22Rv1 (cell line): ENCODE data around the gene ASPN.

Experiments used
- H3K27ac ChIP-seq: fragments of 450-650 bp; 2 replicates; pipeline ENCODE4 v1.5.1; 2017
- ZFX ChIP-seq: fragments of 450-650 bp; IDR thresholded peaks from 2 replicates; pipeline ENCODE4 v1.6.1; 2017; ENCODE audit warnings: antibody characterized with exemption, borderline replicate concordance
- TF ChIP-seq, protein P1 (sequence below): fragments of 450-650 bp; IDR thresholded peaks from 2 replicates; pipeline ENCODE4 v1.5.1; 2017; ENCODE audit warnings: mild to moderate bottlenecking

ASPN gene

DNA sequence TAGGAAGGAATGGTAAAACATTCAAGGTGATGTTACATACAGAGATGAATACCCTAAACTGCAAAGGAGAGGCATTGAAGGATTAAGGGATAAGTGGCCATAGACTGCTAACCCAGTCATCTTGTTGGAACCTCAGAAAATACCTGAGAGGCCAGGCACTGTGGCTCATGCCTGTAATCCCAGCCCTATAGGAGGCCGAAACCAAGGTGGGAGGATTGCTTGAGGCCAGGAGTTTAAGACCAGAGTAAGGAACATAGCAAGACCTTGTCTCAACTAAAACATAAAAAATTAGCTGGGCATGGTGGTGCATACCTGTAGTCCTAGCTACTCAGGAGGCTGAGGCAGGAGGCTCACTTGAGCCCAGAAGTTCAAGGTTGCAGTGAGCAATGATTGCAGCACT is 42.6 kb upstream of the ASPN start:
- H3K27ac ChIP-seq = no peak overlapping the region
- TF ChIP-seq, protein P1, sequence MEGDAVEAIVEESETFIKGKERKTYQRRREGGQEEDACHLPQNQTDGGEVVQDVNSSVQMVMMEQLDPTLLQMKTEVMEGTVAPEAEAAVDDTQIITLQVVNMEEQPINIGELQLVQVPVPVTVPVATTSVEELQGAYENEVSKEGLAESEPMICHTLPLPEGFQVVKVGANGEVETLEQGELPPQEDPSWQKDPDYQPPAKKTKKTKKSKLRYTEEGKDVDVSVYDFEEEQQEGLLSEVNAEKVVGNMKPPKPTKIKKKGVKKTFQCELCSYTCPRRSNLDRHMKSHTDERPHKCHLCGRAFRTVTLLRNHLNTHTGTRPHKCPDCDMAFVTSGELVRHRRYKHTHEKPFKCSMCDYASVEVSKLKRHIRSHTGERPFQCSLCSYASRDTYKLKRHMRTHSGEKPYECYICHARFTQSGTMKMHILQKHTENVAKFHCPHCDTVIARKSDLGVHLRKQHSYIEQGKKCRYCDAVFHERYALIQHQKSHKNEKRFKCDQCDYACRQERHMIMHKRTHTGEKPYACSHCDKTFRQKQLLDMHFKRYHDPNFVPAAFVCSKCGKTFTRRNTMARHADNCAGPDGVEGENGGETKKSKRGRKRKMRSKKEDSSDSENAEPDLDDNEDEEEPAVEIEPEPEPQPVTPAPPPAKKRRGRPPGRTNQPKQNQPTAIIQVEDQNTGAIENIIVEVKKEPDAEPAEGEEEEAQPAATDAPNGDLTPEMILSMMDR = no peak
- no peak for TF ChIP-seq ZFX

DNA sequence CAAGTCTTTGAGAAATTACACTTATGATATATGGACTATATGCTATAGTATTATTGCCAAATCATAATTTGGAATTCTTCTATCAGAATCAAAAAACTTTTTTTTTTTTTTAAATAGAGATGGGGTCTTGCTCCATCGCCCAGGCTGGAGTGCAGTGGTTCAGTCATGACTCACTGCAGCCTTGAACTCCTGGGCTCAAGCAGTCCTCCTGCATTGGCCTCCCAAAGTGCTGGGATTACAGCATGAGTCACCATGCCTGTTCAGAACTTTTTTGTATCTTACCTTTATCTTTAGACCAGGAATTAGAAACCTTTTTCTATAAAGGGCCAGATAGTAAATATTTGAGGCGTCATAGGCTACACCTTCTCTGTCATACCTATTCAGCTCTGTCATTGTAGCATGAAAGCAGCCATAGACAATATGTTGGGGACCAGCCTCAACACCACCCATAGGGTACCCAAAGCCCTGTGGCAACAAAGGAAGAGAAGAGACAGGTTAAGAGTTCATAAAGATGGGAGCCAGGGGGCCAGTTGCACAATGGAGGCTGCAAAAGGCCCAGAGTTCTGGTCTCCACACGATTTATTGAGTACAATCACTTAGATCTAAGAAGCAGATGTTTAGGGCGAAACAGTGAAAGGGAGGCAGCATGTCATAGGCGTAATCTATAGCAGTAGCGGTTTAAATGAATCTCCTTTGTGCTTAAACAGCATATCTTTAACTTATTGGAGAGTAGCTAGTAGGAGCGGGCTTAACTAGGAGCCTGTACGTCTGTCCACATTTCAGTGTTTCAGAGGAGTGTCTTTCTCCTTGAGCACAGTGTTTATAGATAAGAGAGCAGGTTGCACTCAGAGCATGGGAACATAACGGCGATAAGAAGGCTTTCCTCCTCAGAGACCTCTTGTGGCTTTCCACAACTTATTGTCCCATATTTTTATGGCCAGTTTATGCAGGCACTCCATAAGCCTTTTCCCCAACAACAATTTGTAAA is 41.0 kb upstream of the ASPN start:
- no peak overlapping the region for H3K27ac ChIP-seq
- no peak for TF ChIP-seq ZFX
- TF ChIP-seq, protein P1 = no peak

DNA sequence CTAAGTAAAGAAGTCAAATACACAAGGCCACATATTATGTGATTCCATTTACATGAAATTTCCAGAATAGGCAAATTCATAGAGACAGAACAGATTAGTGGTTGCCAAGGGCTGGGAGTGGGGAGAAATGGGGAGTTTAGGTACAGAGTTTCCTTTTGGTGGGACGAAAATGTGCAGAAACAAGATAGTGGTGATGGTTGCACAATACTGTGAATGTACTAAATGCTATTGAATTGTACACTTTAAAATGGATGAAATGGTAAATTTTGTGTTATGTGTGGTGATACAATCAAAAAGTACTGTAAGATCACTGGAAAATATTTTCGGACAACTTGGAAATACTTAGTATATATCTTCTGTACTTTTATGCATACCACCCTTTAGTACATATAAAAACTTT is 38.5 kb upstream of the ASPN start:
- H3K27ac ChIP-seq = no peak overlapping the region
- TF ChIP-seq, protein P1 = no peak
- no peak for TF ChIP-seq ZFX

DNA sequence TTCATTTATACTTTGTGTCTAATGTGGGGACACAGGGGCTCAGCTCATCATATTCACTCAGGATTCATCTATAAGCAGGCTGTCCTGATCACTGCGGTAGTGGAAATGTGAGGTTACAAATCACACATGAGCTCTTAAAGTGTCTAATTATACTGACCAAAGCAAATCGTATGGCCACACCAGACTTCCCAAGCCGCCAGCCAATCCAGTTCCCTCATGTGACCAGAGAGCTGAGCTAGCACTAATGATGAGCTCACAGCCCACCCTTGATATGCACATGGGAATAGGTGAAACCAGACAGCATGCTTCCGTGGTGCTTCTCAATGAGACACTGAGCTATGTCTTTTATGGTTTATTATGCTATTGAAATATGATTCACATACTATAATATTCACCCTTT is 35.9 kb upstream of the ASPN start:
- H3K27ac ChIP-seq = no peak overlapping the region
- TF ChIP-seq, protein P1 = no peak
- no peak for TF ChIP-seq ZFX

DNA sequence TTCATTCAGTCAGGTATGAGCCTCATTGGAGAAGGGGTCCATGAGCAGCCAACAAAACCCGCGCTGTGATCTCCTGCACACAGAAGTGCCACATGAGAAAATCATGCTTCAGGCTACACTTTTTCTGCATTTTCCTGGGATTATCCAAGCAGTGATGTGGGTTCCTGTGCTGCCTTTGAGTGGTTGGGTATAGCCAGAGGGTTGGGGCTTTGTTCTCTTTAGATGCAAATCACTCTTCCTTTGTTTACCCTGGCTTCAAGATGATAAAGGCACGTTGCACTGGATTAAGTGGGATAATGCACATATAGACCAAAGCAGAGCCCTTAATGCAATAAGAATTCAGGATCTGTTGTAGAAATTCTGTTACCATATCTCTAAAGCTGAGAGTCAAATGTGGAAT is 34.7 kb upstream of the ASPN start:
- H3K27ac ChIP-seq = no peak overlapping the region
- no peak for TF ChIP-seq ZFX

DNA sequence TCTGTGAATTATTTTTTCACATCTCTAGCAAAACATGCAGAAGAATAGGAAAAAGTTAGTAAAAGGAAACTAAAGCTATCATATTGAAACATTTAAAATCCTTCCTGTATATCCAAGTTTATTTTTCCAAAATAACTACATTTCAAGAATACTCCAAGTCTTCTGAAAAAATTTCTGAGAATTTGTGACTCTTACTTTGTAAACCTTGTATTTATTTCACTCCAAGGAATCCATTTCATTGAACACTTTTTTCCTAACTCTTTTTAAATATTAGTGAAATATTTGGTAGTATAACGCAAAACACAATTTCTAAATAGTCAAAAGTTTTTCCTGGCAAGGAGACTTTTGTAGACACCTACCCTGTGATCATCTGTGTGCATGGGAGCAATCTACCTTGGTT is 34.2 kb upstream of the ASPN start:
- no peak overlapping the region for H3K27ac ChIP-seq
- TF ChIP-seq ZFX = no peak
- TF ChIP-seq, protein P1 = no peak

DNA sequence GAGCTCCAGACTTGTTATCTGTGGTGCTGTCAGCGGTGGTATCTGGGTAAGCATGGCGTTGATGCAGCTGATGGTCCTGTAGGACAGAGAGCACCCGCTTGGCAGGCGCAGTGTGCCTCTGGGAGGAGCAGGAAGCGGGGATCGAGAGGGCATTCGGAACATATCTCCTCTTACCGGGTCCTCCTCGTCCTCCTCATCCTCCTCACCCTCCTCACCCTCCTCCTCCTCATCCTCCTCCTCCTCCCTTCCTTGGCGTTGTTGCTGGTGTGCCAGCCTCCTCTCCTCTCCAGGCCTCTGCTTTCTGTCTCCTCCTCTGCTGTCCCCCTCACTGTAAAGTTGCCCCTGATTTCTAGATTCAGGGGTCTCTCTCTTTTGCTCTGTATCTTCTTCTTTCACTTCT is 32.3 kb upstream of the ASPN start:
- no peak for TF ChIP-seq ZFX
- TF ChIP-seq, protein P1 = no peak
- H3K27ac ChIP-seq = no peak overlapping the region
